Measurements from ENCODE around the gene SPAG16. TPM values are rescaled to one million over a fixed set of nuclear protein-coding genes. Genes with fewer than 3 reads are reported as not detected.

SPAG16 gene
- total RNA-seq, 4 donors from 2014 or later = 14.1 to 43.1 (median 30.2) TPM

GRCh38 chr2:214185546-214185945 lies 901.3 kb downstream of the SPAG16 start:
- intact Hi-C loops (cut with DNase I) = no loop called here
- Histone ChIP-seq H3K4me1 (peaks cover 0 to 6% (median 0%) of the 10 kb centered on the region in 3 donors), H3K9me3 (no peaks in the 10 kb centered on the region), H3K36me3 (no peaks in the 10 kb centered on the region), H3K4me3 (no peak overlapping the region), H3K27me3 (no peaks in the 10 kb centered on the region), H3K27ac (no peak overlapping the region)
- WGBS, 2 donors = 67 to 77% methylated on average over 2 of the region's 2 CpGs
- TF ChIP-seq CTCF (IDR thresholded peaks at IDR 0.05) = no peak
- TF ChIP-seq POLR2A (IDR thresholded peaks at IDR 0.05) = no peak
- no peak for DNase-seq

DNA sequence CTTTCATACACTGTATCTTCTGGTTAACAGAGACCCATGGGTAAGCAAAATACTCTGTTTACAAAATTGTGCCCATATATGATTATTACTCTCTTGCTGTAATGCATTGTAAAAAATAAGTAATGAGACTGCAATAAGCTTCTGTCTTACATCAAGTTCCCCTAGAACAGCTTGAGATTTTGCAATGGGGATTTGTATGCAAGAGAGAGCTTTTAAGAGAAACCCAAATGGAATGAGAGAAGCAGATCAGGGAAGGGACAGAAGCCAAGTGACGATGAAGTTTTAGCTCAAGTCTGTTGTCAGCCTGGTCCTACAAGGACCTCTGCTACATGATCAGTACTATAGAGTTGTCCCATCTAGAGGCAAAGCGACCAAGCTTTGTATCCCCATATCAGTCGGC lies 908.4 kb downstream of the SPAG16 start:
- DNase-seq = no peak
- Histone ChIP-seq H3K4me1 (peaks cover 0 to 9% (median 0%) of the 10 kb centered on the region in 3 donors), H3K27ac (no peak overlapping the region), H3K4me3 (no peak overlapping the region), H3K36me3 (no peaks in the 10 kb centered on the region), H3K9me3 (no peaks in the 10 kb centered on the region), H3K27me3 (no peaks in the 10 kb centered on the region)
- WGBS, 2 donors = 82 to 91% methylated on average over 3 of the region's 3 CpGs
- intact Hi-C loops (cut with DNase I) = no loop called here
- no peak for TF ChIP-seq CTCF (IDR thresholded peaks at IDR 0.05)
- no peak for TF ChIP-seq POLR2A (IDR thresholded peaks at IDR 0.05)

DNA sequence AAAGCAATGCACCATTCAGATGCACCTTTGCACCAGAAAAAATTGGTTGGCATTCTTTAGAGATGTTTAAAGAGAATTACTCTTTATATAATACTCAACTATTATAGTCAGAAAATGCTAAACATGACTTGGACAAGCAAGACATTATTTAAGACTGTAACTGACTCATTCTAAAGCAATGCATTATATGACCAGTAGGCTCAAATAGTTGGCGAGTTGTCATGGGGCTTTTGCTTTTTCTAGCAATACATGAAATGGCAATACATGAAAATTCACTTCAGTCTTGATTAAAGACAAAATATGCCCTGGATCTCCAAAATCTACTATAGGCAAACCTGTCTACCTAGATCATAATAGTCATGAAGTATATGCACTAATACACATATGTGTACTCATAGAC lies 909.7 kb downstream of the SPAG16 start:
- Histone ChIP-seq H3K36me3 (no peaks in the 10 kb centered on the region), H3K27ac (no peak overlapping the region), H3K27me3 (no peaks in the 10 kb centered on the region), H3K9me3 (no peaks in the 10 kb centered on the region), H3K4me3 (no peak overlapping the region), H3K4me1 (peaks cover 0 to 5% (median 0%) of the 10 kb centered on the region in 3 donors)
- no peak for TF ChIP-seq POLR2A (IDR thresholded peaks at IDR 0.05)
- no peak for TF ChIP-seq CTCF (IDR thresholded peaks at IDR 0.05)
- intact Hi-C loops (cut with DNase I) = no loop called here
- WGBS, 2 donors = 36 to 45% methylated on average over 1 of the region's 1 CpG
- DNase-seq = no peak

DNA sequence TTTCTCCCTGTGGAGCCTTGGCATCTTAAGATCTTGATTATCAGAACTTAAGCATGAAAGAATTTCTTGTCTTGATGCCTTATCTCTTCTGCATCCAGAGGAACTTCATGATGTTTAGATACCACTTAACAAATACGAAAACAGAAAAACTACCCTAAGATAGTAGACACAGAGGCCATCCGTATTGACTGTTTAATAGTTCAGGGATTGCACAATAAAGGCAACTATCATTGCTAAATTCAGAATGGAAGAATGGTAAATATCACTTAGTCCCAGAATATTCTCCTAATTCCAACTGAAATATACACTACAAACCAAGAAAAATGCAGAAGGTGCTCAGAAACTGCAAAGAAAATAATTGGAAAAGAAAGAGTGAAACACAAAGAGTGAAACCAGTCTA lies 912.0 kb downstream of the SPAG16 start:
- TF ChIP-seq POLR2A (IDR thresholded peaks at IDR 0.05) (no peak), CTCF (IDR thresholded peaks at IDR 0.05) (no peak)
- Histone ChIP-seq H3K27ac (no peak overlapping the region), H3K4me3 (no peak overlapping the region), H3K9me3 (no peaks in the 10 kb centered on the region), H3K4me1 (peaks cover 0 to 5% (median 0%) of the 10 kb centered on the region in 3 donors), H3K36me3 (no peaks in the 10 kb centered on the region), H3K27me3 (no peaks in the 10 kb centered on the region)
- no peak for DNase-seq
- intact Hi-C loops (cut with DNase I) = no loop called here
- WGBS, 2 donors = 71 to 77% methylated on average over 2 of the region's 2 CpGs

GRCh38 chr2:214201892-214202291 lies 917.6 kb downstream of the SPAG16 start:
- DNase-seq = no peak
- Histone ChIP-seq H3K9me3 (no peaks in the 10 kb centered on the region), H3K27ac (no peak overlapping the region), H3K36me3 (no peaks in the 10 kb centered on the region), H3K4me3 (no peak overlapping the region), H3K27me3 (no peaks in the 10 kb centered on the region), H3K4me1 (peaks cover 0 to 8% (median 0%) of the 10 kb centered on the region in 3 donors)
- 24 to 30% methylated on average over 2 of the region's 2 CpGs for WGBS, 2 donors
- TF ChIP-seq POLR2A (IDR thresholded peaks at IDR 0.05) (no peak), CTCF (IDR thresholded peaks at IDR 0.05) (no peak)
- intact Hi-C loops (cut with DNase I) = no loop called here
